MM.1S (cell line): ENCODE results near the gene SLC9B1.
"Not testable (repeated sequence)": the region's sequence is repeated elsewhere in the genome, so short reads cannot be mapped to it uniquely, and the experiment has no call there.

Experiments used
- DNase-seq: peaks from one replicate; pipeline ENCODE4 v3.0.0-alpha.2; 2015
- H2AFZ ChIP-seq: fragments of 300-600 bp; sonication (generic); 2 replicates; pipeline ENCODE4 v1.6.0; 2016; ENCODE audit warnings: antibody characterized with exemption, low read length
- H3F3A ChIP-seq: fragments of 300-600 bp; sonication (generic); 2 replicates; pipeline ENCODE4 v1.6.1; 2016; ENCODE audit warnings: mild to moderate bottlenecking, antibody characterized with exemption, low read length, moderate library complexity, mixed read lengths; ENCODE audit not compliant: insufficient read depth
- H3K27ac ChIP-seq: fragments of 300-600 bp; sonication (generic); 2 replicates; pipeline ENCODE4 v1.5.1; 2016; ENCODE audit warnings: mild to moderate bottlenecking, low read length
- H3K27me3 ChIP-seq: fragments of 300-600 bp; sonication (generic); replicated peaks from 2 replicates; pipeline ENCODE4 v1.6.0; 2016; ENCODE audit warnings: low read length; ENCODE audit not compliant: insufficient read depth
- H3K36me3 ChIP-seq: fragments of 300-600 bp; sonication (generic); replicated peaks from 2 replicates; pipeline ENCODE4 v1.6.1; 2016; ENCODE audit warnings: mild to moderate bottlenecking, low read length, mixed read lengths; ENCODE audit not compliant: insufficient read depth
- H3K4me1 ChIP-seq: fragments of 300-600 bp; sonication (generic); 2 replicates; pipeline ENCODE4 v1.6.1; 2016; ENCODE audit warnings: low read length, mixed read lengths
- H3K4me2 ChIP-seq: fragments of 300-600 bp; sonication (generic); 2 replicates; pipeline ENCODE4 v1.6.0; 2016; ENCODE audit warnings: low read depth, low read length
- H3K4me3 ChIP-seq: fragments of 300-600 bp; sonication (generic); 2 replicates; pipeline ENCODE4 v1.5.1; 2016; ENCODE audit warnings: low read length, mixed read lengths
- H3K79me2 ChIP-seq: fragments of 300-600 bp; sonication (generic); 2 replicates; pipeline ENCODE4 v1.6.1; 2016; ENCODE audit warnings: mixed run types, low read length, mixed read lengths
- H3K9ac ChIP-seq: fragments of 300-600 bp; sonication (generic); 2 replicates; pipeline ENCODE4 v1.6.1; 2016; ENCODE audit warnings: low read length, mixed read lengths
- H3K9me2 ChIP-seq: fragments of 300-600 bp; sonication (generic); replicated peaks from 2 replicates; pipeline ENCODE4 v1.6.1; 2016; ENCODE audit warnings: mild to moderate bottlenecking, low read length, mixed read lengths; ENCODE audit not compliant: insufficient read depth
- H3K9me3 ChIP-seq: fragments of 300-600 bp; sonication (generic); replicated peaks from 2 replicates; pipeline ENCODE4 v1.6.1; 2016; ENCODE audit warnings: mild to moderate bottlenecking, low read length, mixed read lengths; ENCODE audit not compliant: insufficient read depth
- H4K20me1 ChIP-seq: fragments of 300-600 bp; sonication (generic); 2 replicates; pipeline ENCODE4 v1.6.1; 2016; ENCODE audit warnings: mild to moderate bottlenecking, low read length, moderate library complexity, mixed read lengths; ENCODE audit not compliant: insufficient read depth
- EZH2 ChIP-seq: fragments of 300-600 bp; sonication (generic); optimal IDR thresholded peaks from 2 replicates; pipeline ENCODE3; 2017; ENCODE audit warnings: low read depth, mild to moderate bottlenecking, antibody characterized with exemption, low read length, mixed read lengths
- EZH2phosphoT487 ChIP-seq: fragments of 300-600 bp; sonication (generic); IDR thresholded peaks from 2 replicates; pipeline ENCODE4 v1.6.1; 2018; ENCODE audit warnings: antibody characterized with exemption, low read length
- TF ChIP-seq, protein P1 (sequence below): fragments of 300-600 bp; sonication (generic); IDR thresholded peaks from 2 replicates; pipeline ENCODE4 v1.5.1; 2016; ENCODE audit warnings: antibody characterized with exemption, low read length, mixed read lengths

SLC9B1 gene

DNA sequence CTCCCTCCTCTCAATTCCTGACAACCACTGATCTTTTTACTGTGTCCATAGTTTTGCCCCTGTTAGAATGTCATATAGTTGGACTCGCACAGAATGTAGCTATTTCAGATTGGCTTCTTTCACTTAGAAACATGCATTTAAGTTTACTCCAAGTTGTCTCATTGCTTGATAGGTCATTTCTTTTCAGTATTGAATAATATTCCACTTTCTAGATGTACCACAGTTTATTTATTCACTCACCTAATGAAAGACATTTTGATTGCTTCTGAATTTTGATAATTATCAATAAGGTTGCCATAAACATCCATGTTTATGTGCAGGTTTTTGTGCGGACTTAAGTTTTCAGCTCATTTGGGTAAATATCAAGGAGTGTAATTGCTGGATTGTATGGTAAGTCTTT, 38.5 kb downstream of the SLC9B1 start:
- Histone ChIP-seq H3K4me1 (no peaks in the 10 kb centered on the region), H3K36me3 (no peaks in the 10 kb centered on the region), H3K27me3 (no peaks in the 10 kb centered on the region), H3K9ac (no peak overlapping the region), H3K4me2 (no peak overlapping the region), H3K9me2 (no peaks in the 10 kb centered on the region), H4K20me1 (no peaks in the 10 kb centered on the region), H3K27ac (no peak overlapping the region), H3F3A (no peaks in the 10 kb centered on the region), H3K9me3 (no peaks in the 10 kb centered on the region), H3K4me3 (no peak overlapping the region), H3K79me2 (no peaks in the 10 kb centered on the region), H2AFZ (no peak overlapping the region)
- TF ChIP-seq EZH2 (no peak), EZH2phosphoT487 (no peak)
- TF ChIP-seq, protein P1, sequence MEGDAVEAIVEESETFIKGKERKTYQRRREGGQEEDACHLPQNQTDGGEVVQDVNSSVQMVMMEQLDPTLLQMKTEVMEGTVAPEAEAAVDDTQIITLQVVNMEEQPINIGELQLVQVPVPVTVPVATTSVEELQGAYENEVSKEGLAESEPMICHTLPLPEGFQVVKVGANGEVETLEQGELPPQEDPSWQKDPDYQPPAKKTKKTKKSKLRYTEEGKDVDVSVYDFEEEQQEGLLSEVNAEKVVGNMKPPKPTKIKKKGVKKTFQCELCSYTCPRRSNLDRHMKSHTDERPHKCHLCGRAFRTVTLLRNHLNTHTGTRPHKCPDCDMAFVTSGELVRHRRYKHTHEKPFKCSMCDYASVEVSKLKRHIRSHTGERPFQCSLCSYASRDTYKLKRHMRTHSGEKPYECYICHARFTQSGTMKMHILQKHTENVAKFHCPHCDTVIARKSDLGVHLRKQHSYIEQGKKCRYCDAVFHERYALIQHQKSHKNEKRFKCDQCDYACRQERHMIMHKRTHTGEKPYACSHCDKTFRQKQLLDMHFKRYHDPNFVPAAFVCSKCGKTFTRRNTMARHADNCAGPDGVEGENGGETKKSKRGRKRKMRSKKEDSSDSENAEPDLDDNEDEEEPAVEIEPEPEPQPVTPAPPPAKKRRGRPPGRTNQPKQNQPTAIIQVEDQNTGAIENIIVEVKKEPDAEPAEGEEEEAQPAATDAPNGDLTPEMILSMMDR: no peak
- DNase-seq: no peak

DNA sequence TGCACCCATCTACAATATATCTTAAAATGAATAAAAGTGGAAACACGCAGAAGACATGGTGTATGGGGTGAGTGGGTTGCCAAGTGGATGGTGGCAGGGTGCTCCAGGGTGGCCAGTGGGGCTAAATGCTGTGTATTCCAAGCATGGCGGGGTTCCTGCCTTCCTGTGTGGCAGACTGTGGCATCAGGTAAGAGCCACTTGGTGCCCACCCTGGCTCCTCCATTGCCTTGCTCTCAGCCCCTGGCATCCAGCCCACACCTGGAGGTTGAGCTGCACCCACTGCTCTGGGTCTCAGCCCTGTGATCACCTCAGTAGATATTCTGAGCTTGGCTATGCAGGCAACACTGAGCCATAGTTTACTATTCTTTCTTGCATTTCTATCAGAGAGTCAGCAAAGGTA, 57.7 kb downstream of the SLC9B1 start:
- H3K9me3 ChIP-seq, H3K9ac ChIP-seq, H4K20me1 ChIP-seq, DNase-seq, H3K4me1 ChIP-seq, H3K36me3 ChIP-seq, H2AFZ ChIP-seq, H3K9me2 ChIP-seq, H3K27ac ChIP-seq, H3F3A ChIP-seq, H3K27me3 ChIP-seq, H3K4me2 ChIP-seq, H3K4me3 ChIP-seq, H3K79me2 ChIP-seq: not testable (repeated sequence)

DNA sequence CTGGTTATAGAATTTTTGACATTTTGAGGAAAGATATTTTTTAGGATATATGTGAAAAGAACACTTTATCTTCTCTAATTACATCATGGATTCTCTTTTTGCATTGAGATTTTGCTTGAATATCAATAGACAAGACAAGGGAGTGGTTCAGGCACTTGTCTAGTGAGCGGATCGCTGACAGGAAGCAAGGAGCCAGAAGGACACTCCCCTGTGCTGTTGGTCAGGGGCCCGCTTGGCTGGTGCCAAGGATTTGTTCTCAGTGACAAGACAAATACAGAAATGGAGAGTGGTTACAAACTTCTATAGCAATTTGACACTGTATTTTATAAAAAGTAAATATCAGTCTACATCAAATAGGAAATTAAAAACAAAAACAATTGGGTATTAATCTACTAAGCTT, 60.0 kb downstream of the SLC9B1 start:
- no peak for DNase-seq
- Histone ChIP-seq H3K36me3 (no peaks in the 10 kb centered on the region), H4K20me1 (no peaks in the 10 kb centered on the region), H3K4me3 (no peak overlapping the region), H3F3A (no peaks in the 10 kb centered on the region), H3K27ac (no peak overlapping the region), H3K4me2 (no peak overlapping the region), H3K9me2 (no peaks in the 10 kb centered on the region), H3K27me3 (no peaks in the 10 kb centered on the region), H3K9me3 (no peaks in the 10 kb centered on the region), H3K9ac (no peak overlapping the region), H3K4me1 (no peaks in the 10 kb centered on the region), H3K79me2 (no peaks in the 10 kb centered on the region), H2AFZ (no peak overlapping the region)
- TF ChIP-seq, protein P1: no peak
- no peak for TF ChIP-seq EZH2phosphoT487
- TF ChIP-seq EZH2: no peak

DNA sequence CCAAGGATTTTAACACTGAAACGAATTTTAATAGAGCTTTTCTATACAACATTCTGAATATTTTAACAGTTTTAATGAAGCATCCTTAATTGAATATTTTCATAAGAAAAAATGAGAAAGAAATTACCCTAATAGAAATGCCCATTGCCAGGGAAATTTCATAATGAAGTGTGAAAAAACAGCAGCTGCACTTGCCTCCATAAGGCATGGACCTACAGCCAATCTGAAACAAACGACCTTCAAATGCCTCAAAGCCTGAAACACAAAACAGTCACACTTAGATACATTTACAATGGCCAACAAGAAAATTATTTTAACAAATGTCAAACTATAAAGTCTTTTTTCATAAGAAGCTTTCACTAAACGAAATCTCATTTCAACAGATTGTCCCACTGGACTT, 74.4 kb downstream of the SLC9B1 start:
- no peak for TF ChIP-seq EZH2phosphoT487
- TF ChIP-seq, protein P1: no peak
- Histone ChIP-seq H3K4me1 (no peaks in the 10 kb centered on the region), H3K9me3 (no peaks in the 10 kb centered on the region), H3K4me2 (no peak overlapping the region), H3K36me3 (no peaks in the 10 kb centered on the region), H3K9me2 (no peaks in the 10 kb centered on the region), H3K79me2 (no peaks in the 10 kb centered on the region), H2AFZ (no peak overlapping the region), H3K27ac (no peak overlapping the region), H3K27me3 (no peaks in the 10 kb centered on the region), H3K9ac (no peak overlapping the region), H3F3A (no peaks in the 10 kb centered on the region), H3K4me3 (no peak overlapping the region), H4K20me1 (no peaks in the 10 kb centered on the region)
- no peak for DNase-seq

- H3K9me3 ChIP-seq, H3K9ac ChIP-seq, H3K4me3 ChIP-seq, DNase-seq, H3K79me2 ChIP-seq, H3K27me3 ChIP-seq, H3K4me2 ChIP-seq, H3F3A ChIP-seq, H3K36me3 ChIP-seq, H4K20me1 ChIP-seq, H3K4me1 ChIP-seq, H3K27ac ChIP-seq, H3K9me2 ChIP-seq, H2AFZ ChIP-seq: not testable (repeated sequence)
Observed at GRCh38 chr4:102938063-102938462, 81.4 kb downstream of the SLC9B1 start.
